ENCODE results near the gene CLCA2.

DNA sequence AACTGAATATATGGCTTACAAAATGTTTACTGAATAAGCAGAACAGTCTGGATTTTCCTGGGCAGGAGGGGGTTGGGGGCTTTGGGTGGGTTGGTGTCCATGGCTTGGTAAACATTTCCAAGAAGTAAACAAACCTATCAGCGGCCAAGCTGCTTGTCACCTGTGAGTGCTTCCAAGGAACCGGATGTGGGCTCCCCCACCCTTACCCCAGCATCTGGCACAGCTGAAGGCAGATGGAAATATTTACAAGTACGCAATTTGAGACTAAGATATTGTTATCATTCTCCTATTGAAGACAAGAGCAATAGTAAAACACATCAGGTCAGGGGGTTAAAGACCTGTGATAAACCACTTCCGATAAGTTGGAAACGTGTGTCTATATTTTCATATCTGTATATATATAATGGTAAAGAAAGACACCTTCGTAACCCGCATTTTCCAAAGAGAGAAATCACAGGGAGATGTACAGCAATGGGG, 44.6 kb downstream of the CLCA2 start, which contains the start of gene CLCA1:
- no peak for TF ChIP-seq TAF1 (IDR thresholded peaks at IDR 0.05; ENCODE audit: borderline replicate concordance, insufficient read depth, low read length)
- TF ChIP-seq POLR2AphosphoS5 (IDR thresholded peaks at IDR 0.05; ENCODE audit: low read depth, low read length), result no peak

All from PFSK-1 (cell line).